SK-N-SH treated with all-trans-retinoic acid at 6 μM for 48 hours (cell line): ENCODE measurements around the gene EPHA4.
"Not testable (repeated sequence)": the region's sequence is repeated elsewhere in the genome, so short reads cannot be mapped to it uniquely, and the experiment has no call there.

ENCODE experiments used
- ATAC-seq: fragments of 200-7000 bp; cut with Tn5 transposase; 3 replicates; pipeline ENCODE4 v1.9.1; 2020; ENCODE audit warnings: mild to moderate bottlenecking, moderate library complexity
- ARNTL ChIP-seq: fragments of 450-650 bp; formaldehyde crosslinking; IDR thresholded peaks from 2 replicates; pipeline ENCODE4 v1.5.0; 2020; ENCODE audit warnings: low read depth, mild to moderate bottlenecking, moderate library complexity, borderline replicate concordance
- CREB5 ChIP-seq: fragments of 250-450 bp; sonication (Bioruptor Pico); IDR thresholded peaks from 2 replicates; pipeline ENCODE4 v1.5.1; 2020; ENCODE audit warnings: low read depth, mild to moderate bottlenecking, moderate library complexity
- CSRNP3 ChIP-seq: fragments of 250-450 bp; sonication (Bioruptor Pico); IDR thresholded peaks from 2 replicates; pipeline ENCODE4 v1.5.1; 2021; ENCODE audit warnings: mild to moderate bottlenecking, moderate library complexity
- ESRRG ChIP-seq: fragments of 250-450 bp; sonication (Bioruptor Pico); IDR thresholded peaks from 2 replicates; pipeline ENCODE4 v1.6.1; 2021; ENCODE audit warnings: mild to moderate bottlenecking
- GLIS3 ChIP-seq: fragments of 250-450 bp; sonication (Bioruptor Pico); IDR thresholded peaks from 2 replicates; pipeline ENCODE4 v1.5.0; 2020; ENCODE audit warnings: mild to moderate bottlenecking, moderate library complexity
- ISL1 ChIP-seq: fragments of 250-450 bp; sonication (Bioruptor Pico); IDR thresholded peaks from 2 replicates; pipeline ENCODE4 v2.1.2; 2022; ENCODE audit warnings: mild to moderate bottlenecking, moderate library complexity
- OSR1 ChIP-seq: fragments of 250-450 bp; sonication (Bioruptor Pico); IDR thresholded peaks from 2 replicates; pipeline ENCODE4 v1.8.0; 2022; ENCODE audit warnings: moderate library complexity, mild to moderate bottlenecking, inconsistent platforms
- PATZ1 ChIP-seq: fragments of 250-450 bp; sonication (Bioruptor Pico); IDR thresholded peaks from 2 replicates; pipeline ENCODE4 v1.8.0; 2020; ENCODE audit warnings: mild to moderate bottlenecking, moderate library complexity, borderline replicate concordance
- POU6F1 ChIP-seq: fragments of 250-450 bp; sonication (Bioruptor Pico); IDR thresholded peaks from 2 replicates; pipeline ENCODE4 v1.8.0; 2021; ENCODE audit warnings: low read depth, mild to moderate bottlenecking, moderate library complexity, borderline replicate concordance
- PPARA ChIP-seq: fragments of 250-450 bp; sonication (Bioruptor Pico); IDR thresholded peaks from 2 replicates; pipeline ENCODE4 v1.5.0; 2020; ENCODE audit warnings: mild to moderate bottlenecking, borderline replicate concordance
- RARB ChIP-seq: fragments of 250-450 bp; sonication (Bioruptor Pico); IDR thresholded peaks from 2 replicates; pipeline ENCODE4 v1.8.0; 2021; ENCODE audit warnings: mild to moderate bottlenecking, moderate library complexity
- TCF4 ChIP-seq: fragments of 250-450 bp; sonication (Bioruptor Pico); IDR thresholded peaks from 2 replicates; pipeline ENCODE4 v1.8.0; 2021; ENCODE audit warnings: mild to moderate bottlenecking, moderate library complexity, borderline replicate concordance
- TOX ChIP-seq: fragments of 250-450 bp; sonication (Bioruptor Pico); IDR thresholded peaks from 2 replicates; pipeline ENCODE4 v1.8.0; 2021; ENCODE audit warnings: mild to moderate bottlenecking, moderate library complexity, borderline replicate concordance
- TSHZ2 ChIP-seq: fragments of 250-450 bp; sonication (Bioruptor Pico); IDR thresholded peaks from 2 replicates; pipeline ENCODE4 v1.5.0; 2020; ENCODE audit warnings: mild to moderate bottlenecking, moderate library complexity
- ZFP3 ChIP-seq: fragments of 250-450 bp; sonication (Bioruptor Pico); IDR thresholded peaks from 2 replicates; pipeline ENCODE4 v1.5.0; 2020; ENCODE audit warnings: mild to moderate bottlenecking, moderate library complexity
- ZFP30 ChIP-seq: fragments of 450-650 bp; formaldehyde crosslinking; IDR thresholded peaks from 2 replicates; pipeline ENCODE4 v1.5.0; 2022; ENCODE audit warnings: mild to moderate bottlenecking, moderate library complexity
- ZNF565 ChIP-seq: fragments of 450-650 bp; formaldehyde crosslinking; conservative IDR thresholded peaks from 2 replicates; pipeline ENCODE4 v1.5.0; 2020; ENCODE audit warnings: low read depth, mild to moderate bottlenecking, moderate library complexity

EPHA4 gene

GRCh38 chr2:221514305-221515040 is 57.6 kb downstream of the EPHA4 start:
- no peak for ATAC-seq

GRCh38 chr2:221513232-221513631 is 58.9 kb downstream of the EPHA4 start:
- TF ChIP-seq CREB5 (CRISPR knock-in tag) (no peak), TSHZ2 (CRISPR knock-in tag) (no peak), TOX (CRISPR knock-in tag) (no peak), TCF4 (CRISPR knock-in tag) (no peak)
- TF ChIP-seq, all 23 proteins: peak for 0
- ATAC-seq, result no peak

More at GRCh38 chr2:221514305-221515040, 57.6 kb downstream of the EPHA4 start:
- TF ChIP-seq GLIS3 (CRISPR knock-in tag), result no peak
- TF ChIP-seq ESRRG (CRISPR knock-in tag), result no peak
- TF ChIP-seq ZFP30, result no peak
- no peak for TF ChIP-seq POU6F1 (CRISPR knock-in tag)
- no peak for TF ChIP-seq PATZ1
- TF ChIP-seq CSRNP3, result no peak
- TF ChIP-seq TCF4 (CRISPR knock-in tag), result no peak
- TF ChIP-seq PPARA (CRISPR knock-in tag), result no peak
- TF ChIP-seq ZNF565, result no peak

- not testable (repeated sequence) for ATAC-seq
These were observed 60.8 kb downstream of the EPHA4 start for GRCh38 chr2:221511325-221511724.

GRCh38 chr2:221506469-221506868 is 65.6 kb downstream of the EPHA4 start:
- ATAC-seq, result no peak
- no peak for TF ChIP-seq TSHZ2 (CRISPR knock-in tag)
- TF ChIP-seq PATZ1, result no peak
- no peak for TF ChIP-seq RARB (CRISPR knock-in tag)
- TF ChIP-seq OSR1 (CRISPR knock-in tag), result no peak
- TF ChIP-seq ZFP3 (CRISPR knock-in tag), result no peak
- no peak for TF ChIP-seq ISL1
- TF ChIP-seq TOX (CRISPR knock-in tag), result no peak
- no peak for TF ChIP-seq ARNTL (CRISPR knock-in tag)
